ENCODE results near the gene ANKS1B. TPM values are rescaled to one million over a fixed set of nuclear protein-coding genes. Genes with fewer than 3 reads are reported as not detected.

Gene ANKS1B
- total RNA-seq, 1 experiment from 2014 or later = 5.8 TPM

GRCh38 chr12:99957866-99958466 lies 26.8 kb downstream of the ANKS1B start:
- ATAC-seq = no peak
- POLR2A ChIA-PET = interaction anchor here (0.6 kb wide), 1 partner anchor 309 kb away, joined by 6 read pairs; the partner anchor contains the start of genes DEPDC4 and SCYL2
- Mint-ChIP-seq H3K36me3 (no peaks in the 10 kb centered on the region), H3K4me1 (peaks cover 2% of the 10 kb centered on the region; the same call in 1 of the 2 replicates), H3K9me3 (no peaks in the 10 kb centered on the region), H3K4me3 (no peak overlapping the region), H3K27me3 (ENCODE audit: low read depth) (no peaks in the 10 kb centered on the region), H3K27ac (no peak overlapping the region)
- CTCF ChIA-PET = no interaction called here
- TF ChIP-seq ZNF219 (CRISPR knock-in tag; IDR thresholded peaks at IDR 0.05; ENCODE audit: borderline replicate concordance) = no peak
- no peak for TF ChIP-seq ZNF671 (CRISPR knock-in tag; IDR thresholded peaks at IDR 0.05)
- no peak for DNase-seq (ENCODE audit: low spot score)

GRCh38 chr12:99954724-99955123 lies 30.0 kb downstream of the ANKS1B start:
- POLR2A ChIA-PET = no interaction called here
- H3K27me3 Mint-ChIP-seq (ENCODE audit: low read depth) = no peaks in the 10 kb centered on the region
- DNase-seq (ENCODE audit: low spot score) (no peak), ATAC-seq (no peak)
- CTCF ChIA-PET = interaction anchor here (0.6 kb wide), 1 partner anchor 911 kb away, joined by 3 read pairs; no protein-coding TSS in a partner anchor
- no peaks in the 10 kb centered on the region for H3K36me3 Mint-ChIP-seq
- no peak for TF ChIP-seq JUN (CRISPR knock-in tag; IDR thresholded peaks at IDR 0.05)
- no peak for TF ChIP-seq JAZF1 (CRISPR knock-in tag; IDR thresholded peaks at IDR 0.05)
- TF ChIP-seq RELA (CRISPR knock-in tag; IDR thresholded peaks at IDR 0.05; ENCODE audit: borderline replicate concordance) = no peak
- H3K27ac Mint-ChIP-seq = no peak overlapping the region
- H3K9me3 Mint-ChIP-seq = no peaks in the 10 kb centered on the region
- H3K4me1 Mint-ChIP-seq = peaks cover 2% of the 10 kb centered on the region; the same call in 1 of the 2 replicates
- H3K4me3 Mint-ChIP-seq = no peak overlapping the region

GRCh38 chr12:99948370-99948769 lies 36.4 kb downstream of the ANKS1B start:
- H3K27ac Mint-ChIP-seq = no peak overlapping the region
- no peak for ATAC-seq
- no peaks in the 10 kb centered on the region for H3K36me3 Mint-ChIP-seq
- ChIA-PET POLR2A (no interaction called here), CTCF (no interaction called here)
- DNase-seq (ENCODE audit: low spot score) = no peak
- TF ChIP-seq JUN (CRISPR knock-in tag; IDR thresholded peaks at IDR 0.05) = no peak
- no peak for TF ChIP-seq HMGA2 (CRISPR knock-in tag; IDR thresholded peaks at IDR 0.05)
- TF ChIP-seq TCF7 (CRISPR knock-in tag; IDR thresholded peaks at IDR 0.05; ENCODE audit: low read depth) = no peak
- TF ChIP-seq PREB (CRISPR knock-in tag; IDR thresholded peaks at IDR 0.05; ENCODE audit: borderline replicate concordance) = no peak
- no peak for TF ChIP-seq ZNF396 (CRISPR knock-in tag; IDR thresholded peaks at IDR 0.05; ENCODE audit: borderline replicate concordance)
- TF ChIP-seq TEAD4 (CRISPR knock-in tag; IDR thresholded peaks at IDR 0.05) = no peak
- TF ChIP-seq ZBTB21 (CRISPR knock-in tag; IDR thresholded peaks at IDR 0.05; ENCODE audit: borderline replicate concordance) = no peak
- no peak for TF ChIP-seq ZNF425 (CRISPR knock-in tag; conservative IDR thresholded peaks at IDR 0.05)
- no peak for TF ChIP-seq TP53 (CRISPR knock-in tag; IDR thresholded peaks at IDR 0.05)
- TF ChIP-seq ATF3 (CRISPR knock-in tag; conservative IDR thresholded peaks at IDR 0.05) = no peak
- no peak for TF ChIP-seq GABPB1 (CRISPR knock-in tag; IDR thresholded peaks at IDR 0.05)
- no peak for TF ChIP-seq ZNF423 (CRISPR knock-in tag; IDR thresholded peaks at IDR 0.05)
- TF ChIP-seq ETV6 (CRISPR knock-in tag; IDR thresholded peaks at IDR 0.05) = no peak
- no peaks in the 10 kb centered on the region for H3K27me3 Mint-ChIP-seq (ENCODE audit: low read depth)
- H3K4me1 Mint-ChIP-seq = no peaks in the 10 kb centered on the region
- H3K9me3 Mint-ChIP-seq = no peaks in the 10 kb centered on the region
- no peak overlapping the region for H3K4me3 Mint-ChIP-seq

GRCh38 chr12:99946131-99946530 lies 38.6 kb downstream of the ANKS1B start:
- Mint-ChIP-seq H3K9me3 (no peaks in the 10 kb centered on the region), H3K4me1 (no peaks in the 10 kb centered on the region), H3K36me3 (no peaks in the 10 kb centered on the region), H3K27ac (no peak overlapping the region), H3K4me3 (no peak overlapping the region), H3K27me3 (ENCODE audit: low read depth) (no peaks in the 10 kb centered on the region)
- POLR2A ChIA-PET = no interaction called here
- no peak for ATAC-seq
- CTCF ChIA-PET = no interaction called here
- no peak for DNase-seq (ENCODE audit: low spot score)
- TF ChIP-seq ERG (CRISPR knock-in tag; IDR thresholded peaks at IDR 0.05) (no peak), AR (CRISPR knock-in tag; IDR thresholded peaks at IDR 0.05) (no peak), JAZF1 (CRISPR knock-in tag; IDR thresholded peaks at IDR 0.05) (no peak), ESRRA (CRISPR knock-in tag; IDR thresholded peaks at IDR 0.05; ENCODE audit: borderline replicate concordance) (no peak)
